Calu3 (cell line): ENCODE results near the gene MAP7D1. TPM values are rescaled to one million over a fixed set of nuclear protein-coding genes. Genes with fewer than 3 reads are reported as not detected.

Experiments
- total RNA-seq: library from RNA; stranded (reverse); gene quantifications from 2 replicates; pipeline ENCODE4 v1.2.3, GENCODE V29; 2022

The MAP7D1 gene
- total RNA-seq, 1 experiment from 2014 or later, result 98.3 TPM

Other genes with a start within 250 kb of the MAP7D1 start
- 28.5 and 29.8 TPM in 2 replicates for gene AGO3, start 225.1 kb upstream of the MAP7D1 start, total RNA-seq
- 0.31 TPM in 1 of 2 replicates, not detected in the other for gene TEKT2, start 72.1 kb upstream of the MAP7D1 start, total RNA-seq
- gene ADPRS, start 67.3 kb upstream of the MAP7D1 start, total RNA-seq, result 26.5 and 32.8 TPM in 2 replicates
- gene COL8A2, start 30.9 kb upstream of the MAP7D1 start, total RNA-seq, result 0.07 TPM in 1 of 2 replicates, not detected in the other
- 70.3 and 71.5 TPM in 2 replicates for gene TRAPPC3, start 6.7 kb upstream of the MAP7D1 start, total RNA-seq
- gene THRAP3, start 68.3 kb downstream of the MAP7D1 start, total RNA-seq, result 97.5 and 99.4 TPM in 2 replicates
- gene SH3D21, start 150.2 kb downstream of the MAP7D1 start, total RNA-seq, result 12.1 and 13.2 TPM in 2 replicates
- 10.1 and 11.2 TPM in 2 replicates for gene EVA1B, start 167.5 kb downstream of the MAP7D1 start, total RNA-seq
- gene STK40, start 229.8 kb downstream of the MAP7D1 start, total RNA-seq, result 44.5 and 52.1 TPM in 2 replicates
- gene LSM10, start 241.7 kb downstream of the MAP7D1 start, total RNA-seq, result 35.2 and 42.7 TPM in 2 replicates